HepG2 (cell line): ENCODE results near the gene EFCAB8. TPM values are rescaled to one million over a fixed set of nuclear protein-coding genes. Genes with fewer than 3 reads are reported as not detected.

Experiments
- CENPT ChIP-seq: sonication (generic); formaldehyde crosslinking; IDR thresholded peaks from 2 replicates; pipeline ENCODE4 v1.8.0; 2022; ENCODE audit warnings: low read depth, mild to moderate bottlenecking, moderate library complexity, missing genetic modification reagents
- IRX3 ChIP-seq: sonication (generic); formaldehyde crosslinking; IDR thresholded peaks from 2 replicates; pipeline ENCODE4 v1.8.1; 2023; ENCODE audit warnings: mild to moderate bottlenecking, low read depth, missing genetic modification reagents, borderline replicate concordance
- KLF6 ChIP-seq: IDR thresholded peaks from 2 replicates; pipeline ENCODE4 v1.8.0; 2016; ENCODE audit warnings: missing biosample characterization, missing genetic modification reagents
- NFE2L1 ChIP-seq: sonication (generic); formaldehyde crosslinking; IDR thresholded peaks from 2 replicates; pipeline ENCODE4 v1.4.0; 2020; ENCODE audit warnings: missing genetic modification reagents, mild to moderate bottlenecking, borderline replicate concordance
- RBAK ChIP-seq: sonication (generic); formaldehyde crosslinking; IDR thresholded peaks from 2 replicates; pipeline ENCODE4 v1.5.1; 2020; ENCODE audit warnings: mild to moderate bottlenecking, missing genetic modification reagents
- SAP130 ChIP-seq: IDR thresholded peaks from 2 replicates; pipeline ENCODE4 v1.6.1; 2016; ENCODE audit warnings: low read depth
- SMARCE1 ChIP-seq: fragments of 450-650 bp; IDR thresholded peaks from 2 replicates; pipeline ENCODE4 v1.6.1; 2017; ENCODE audit warnings: borderline replicate concordance
- STAT6 ChIP-seq: sonication (generic); formaldehyde crosslinking; IDR thresholded peaks from 2 replicates; pipeline ENCODE4 v1.4.0; 2020; ENCODE audit warnings: missing genetic modification reagents, mild to moderate bottlenecking, borderline replicate concordance
- ZGPAT ChIP-seq: IDR thresholded peaks from 2 replicates; pipeline ENCODE4 v1.6.1; 2016; ENCODE audit warnings: mild to moderate bottlenecking
- ZNF142 ChIP-seq: sonication (generic); formaldehyde crosslinking; IDR thresholded peaks from 2 replicates; pipeline ENCODE4 v1.4.0; 2020; ENCODE audit warnings: missing genetic modification reagents
- polyA plus RNA-seq, 8 experiments: library from polyadenylated mRNA; depleted of rRNA in 3 of 8; stranded (reverse) in 7 of 8; unstranded in 1 of 8; fragments of >200 nt; fragmentation: Illumina TruSeq in 4 of 8; extraction: Trizol in 4 of 8; gene quantifications; 2 replicates each; pipeline versions ENCODE4 v1.2.1 to v1.2.3, GENCODE V29; 2011 to 2016; ENCODE audit warnings: low read depth in 4 of 8, missing spikeins in 1 of 8, mixed read lengths in 1 of 8; ENCODE audit not compliant: insufficient read depth in 1 of 8
- total RNA-seq, 5 experiments: library from RNA; depleted of rRNA; stranded (reverse); fragments of >200 nt; fragmentation: Illumina TruSeq; extraction: Trizol; gene quantifications; 2 replicates each; pipeline ENCODE4 v1.2.3, GENCODE V29; 2016; ENCODE audit warnings: low read depth in 1 of 5

EFCAB8 gene
- total and polyA plus RNA-seq, 2 of the 13 experiments (the other 11 are each of a cell fraction or from before 2014, with no cell fraction given): 0.15 to 0.22 TPM

- TF ChIP-seq ZGPAT (CRISPR knock-in tag) (no peak), NFE2L1 (no peak), IRX3 (CRISPR knock-in tag) (no peak; the same call in 1 of the 2 replicates), SMARCE1 (no peak), STAT6 (no peak), KLF6 (CRISPR knock-in tag) (no peak), ZNF142 (no peak), CENPT (CRISPR knock-in tag) (no peak; the same call in 1 of the 2 replicates), RBAK (CRISPR knock-in tag) (no peak), SAP130 (CRISPR knock-in tag) (no peak)
- TF ChIP-seq, all 625 proteins: peak for 179
Observed at GRCh38 chr20:33008336-33009213, 149.9 kb downstream of the EFCAB8 start (continued).
